Measurements from ENCODE around the gene TRIM33. TPM values are rescaled to one million over a fixed set of nuclear protein-coding genes. Genes with fewer than 3 reads are reported as not detected.

The TRIM33 gene
- total RNA-seq, 1 donor from 2014 or later, result 36.4 TPM

DNA sequence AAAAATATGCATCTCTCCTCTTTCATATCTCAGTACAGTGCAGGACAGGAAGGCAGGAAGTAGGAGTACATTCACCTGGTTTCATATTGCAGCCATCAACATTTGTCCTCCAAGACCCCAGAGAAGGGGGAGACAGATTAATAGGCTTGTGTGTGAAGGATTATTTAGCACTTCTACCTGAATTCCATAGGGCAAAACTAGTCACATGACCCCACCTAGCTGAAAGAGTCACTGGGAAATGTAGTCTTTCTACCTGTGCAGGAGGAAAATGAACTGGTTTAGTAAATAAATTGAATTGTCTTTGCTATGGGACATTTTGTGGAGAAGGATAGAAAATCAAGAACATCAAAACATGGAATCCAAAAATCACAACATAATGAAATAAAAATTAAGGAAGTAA, 13.9 kb upstream of the TRIM33 start:
- no peak for ATAC-seq
- no peak for DNase-seq

DNA sequence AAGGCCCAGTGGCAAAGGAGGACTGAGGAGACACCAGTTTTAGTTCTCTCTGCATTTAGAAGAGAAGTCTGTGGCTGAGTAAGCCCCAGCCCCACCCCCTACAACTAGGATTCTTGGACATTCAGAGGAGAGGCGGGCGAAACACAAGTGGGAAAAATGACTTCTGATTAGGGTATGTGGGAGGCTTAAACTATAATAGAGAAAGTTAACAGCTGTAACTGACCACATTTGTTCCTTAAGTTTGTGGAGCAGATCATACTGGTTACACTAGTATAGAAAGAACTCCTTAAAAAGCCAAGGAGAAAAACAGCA, 11.2 kb upstream of the TRIM33 start:
- Histone ChIP-seq H3K4me1 (no peaks in the 10 kb centered on the region), H3K36me3 (no peaks in the 10 kb centered on the region), H3K27me3 (ENCODE audit: low read depth) (no peaks in the 10 kb centered on the region), H3K4me3 (no peak overlapping the region), H3K27ac (no peak overlapping the region), H3K9me3 (no peaks in the 10 kb centered on the region)
- TF ChIP-seq, protein P1, sequence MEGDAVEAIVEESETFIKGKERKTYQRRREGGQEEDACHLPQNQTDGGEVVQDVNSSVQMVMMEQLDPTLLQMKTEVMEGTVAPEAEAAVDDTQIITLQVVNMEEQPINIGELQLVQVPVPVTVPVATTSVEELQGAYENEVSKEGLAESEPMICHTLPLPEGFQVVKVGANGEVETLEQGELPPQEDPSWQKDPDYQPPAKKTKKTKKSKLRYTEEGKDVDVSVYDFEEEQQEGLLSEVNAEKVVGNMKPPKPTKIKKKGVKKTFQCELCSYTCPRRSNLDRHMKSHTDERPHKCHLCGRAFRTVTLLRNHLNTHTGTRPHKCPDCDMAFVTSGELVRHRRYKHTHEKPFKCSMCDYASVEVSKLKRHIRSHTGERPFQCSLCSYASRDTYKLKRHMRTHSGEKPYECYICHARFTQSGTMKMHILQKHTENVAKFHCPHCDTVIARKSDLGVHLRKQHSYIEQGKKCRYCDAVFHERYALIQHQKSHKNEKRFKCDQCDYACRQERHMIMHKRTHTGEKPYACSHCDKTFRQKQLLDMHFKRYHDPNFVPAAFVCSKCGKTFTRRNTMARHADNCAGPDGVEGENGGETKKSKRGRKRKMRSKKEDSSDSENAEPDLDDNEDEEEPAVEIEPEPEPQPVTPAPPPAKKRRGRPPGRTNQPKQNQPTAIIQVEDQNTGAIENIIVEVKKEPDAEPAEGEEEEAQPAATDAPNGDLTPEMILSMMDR (IDR thresholded peaks at IDR 0.05), result no peak
- ATAC-seq (no peak), DNase-seq (no peak)
- intact Hi-C loops (cut with DNase I), result no loop called here

More for the DNA sequence above, 13.9 kb upstream of the TRIM33 start:
- Histone ChIP-seq H3K9me3 (no peaks in the 10 kb centered on the region), H3K27me3 (ENCODE audit: low read depth) (no peaks in the 10 kb centered on the region), H3K4me3 (no peak overlapping the region), H3K4me1 (no peaks in the 10 kb centered on the region), H3K27ac (no peak overlapping the region), H3K36me3 (no peaks in the 10 kb centered on the region)
- TF ChIP-seq, protein P1 (IDR thresholded peaks at IDR 0.05), result no peak
- intact Hi-C loops (cut with DNase I), result no loop called here

DNA sequence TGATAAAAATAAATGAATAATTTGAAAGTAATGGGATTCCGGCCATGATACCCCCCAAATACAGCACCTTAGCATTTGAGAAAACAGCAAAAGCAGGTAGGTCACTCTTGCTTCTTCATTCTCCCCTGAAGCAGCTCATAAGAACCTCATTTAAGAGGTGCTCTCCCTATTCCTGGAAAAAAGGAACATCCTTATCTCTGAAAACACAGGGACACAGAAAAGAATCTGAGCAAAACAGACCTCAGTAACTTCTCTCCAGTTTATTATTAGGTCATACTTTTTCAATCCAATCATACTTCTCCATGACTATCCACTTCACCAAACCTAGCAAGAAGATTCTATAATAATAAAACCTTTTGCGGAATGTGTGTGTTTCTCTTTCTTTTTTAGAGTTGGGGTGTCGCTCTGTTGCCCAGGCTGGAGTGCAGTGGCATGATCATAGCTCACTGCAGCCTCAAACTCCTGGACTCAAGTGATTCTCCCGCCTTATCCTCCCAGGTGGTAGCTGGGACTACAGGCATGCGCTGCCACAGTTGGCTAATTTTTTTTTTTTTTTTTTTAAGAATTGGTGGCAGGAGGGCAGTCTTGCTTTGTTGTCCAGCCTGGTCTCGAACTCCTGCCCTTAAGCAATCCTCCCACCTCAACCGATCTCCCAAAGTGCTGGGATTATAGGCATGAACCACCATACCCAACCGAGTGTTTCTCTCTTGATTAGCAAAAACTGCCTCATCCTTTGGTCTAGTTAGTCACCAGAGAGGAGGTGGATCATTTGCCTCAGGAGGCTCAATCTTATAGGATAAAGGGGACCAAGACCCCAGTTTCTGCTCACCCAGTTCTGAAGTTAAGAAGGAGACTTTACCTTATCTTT, 10.6 kb upstream of the TRIM33 start:
- no peaks in the 10 kb centered on the region for H3K27me3 ChIP-seq (ENCODE audit: low read depth)
- intact Hi-C loops (cut with DNase I), result no loop called here
- DNase-seq, result no peak
- ATAC-seq, result no peak
- no peaks in the 10 kb centered on the region for H3K36me3 ChIP-seq
- H3K4me1 ChIP-seq, result no peaks in the 10 kb centered on the region
- H3K4me3 ChIP-seq, result no peak overlapping the region
- TF ChIP-seq, protein P1 (IDR thresholded peaks at IDR 0.05), result no peak
- no peak overlapping the region for H3K27ac ChIP-seq
- H3K9me3 ChIP-seq, result no peaks in the 10 kb centered on the region

DNA sequence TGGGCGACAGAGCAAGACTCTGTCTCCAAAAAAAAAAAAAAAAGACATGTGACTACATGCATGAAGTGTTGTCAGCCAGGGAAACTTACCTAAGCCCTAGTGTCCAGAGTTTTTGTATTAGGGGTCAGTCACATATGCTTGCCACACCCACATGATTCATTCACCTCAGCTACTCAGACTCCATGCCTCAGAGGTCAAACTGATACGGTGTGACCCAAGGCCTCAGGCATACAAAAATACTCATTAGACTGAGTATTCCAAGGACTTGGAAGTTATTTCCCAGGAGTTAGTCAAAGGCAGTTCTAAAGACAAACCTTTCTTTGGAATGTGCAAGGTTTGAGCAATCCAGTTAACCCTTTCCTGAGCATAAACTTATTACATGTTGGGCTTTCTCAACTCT, 6.3 kb upstream of the TRIM33 start:
- no peak for ATAC-seq
- H3K9me3 ChIP-seq, result no peaks in the 10 kb centered on the region
- no peak for DNase-seq
- intact Hi-C loops (cut with DNase I), result no loop called here
- no peaks in the 10 kb centered on the region for H3K27me3 ChIP-seq (ENCODE audit: low read depth)
- no peaks in the 10 kb centered on the region for H3K36me3 ChIP-seq
- TF ChIP-seq, protein P1 (IDR thresholded peaks at IDR 0.05), result no peak
- no peak overlapping the region for H3K27ac ChIP-seq
- H3K4me3 ChIP-seq, result no peak overlapping the region
- peaks cover 4% of the 10 kb centered on the region for H3K4me1 ChIP-seq

DNA sequence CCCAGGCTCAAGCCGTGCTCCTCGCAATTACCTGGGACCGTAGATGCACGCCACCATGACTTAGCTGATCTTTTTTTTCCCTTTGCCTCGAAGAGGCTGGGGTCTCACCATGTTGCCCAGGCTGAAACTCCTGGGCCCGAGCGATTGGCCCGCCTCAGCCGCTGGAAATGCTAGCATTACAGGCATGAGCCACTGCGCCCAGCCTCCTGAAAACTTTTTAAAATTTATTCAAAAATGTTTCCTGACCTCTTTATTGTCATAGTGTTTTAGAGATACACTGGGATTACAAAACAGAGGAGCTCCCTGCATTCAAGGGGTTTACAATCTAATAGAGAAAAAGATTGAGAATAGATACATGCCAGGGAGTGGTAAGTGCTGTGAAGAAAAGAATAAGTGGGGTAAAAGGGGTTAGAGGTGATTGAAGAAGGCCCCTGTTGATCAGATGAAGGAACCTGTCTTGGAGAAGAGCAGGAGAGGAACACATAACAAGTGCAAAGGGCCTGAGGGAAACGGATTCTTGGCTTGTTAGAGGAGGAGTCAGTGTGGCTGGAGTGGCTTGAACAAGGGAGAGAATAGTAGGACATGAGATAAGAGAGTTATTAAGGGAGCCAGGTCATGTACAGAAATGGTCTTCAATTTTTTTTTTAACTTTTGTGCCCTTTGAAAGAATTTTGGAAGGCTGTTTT, 1.7 kb upstream of the TRIM33 start:
- ATAC-seq (no peak), DNase-seq (no peak)
- H3K9me3 ChIP-seq, result no peaks in the 10 kb centered on the region
- H3K27ac ChIP-seq, result no peak overlapping the region
- H3K36me3 ChIP-seq, result no peaks in the 10 kb centered on the region
- no peaks in the 10 kb centered on the region for H3K27me3 ChIP-seq (ENCODE audit: low read depth)
- TF ChIP-seq, protein P1 (IDR thresholded peaks at IDR 0.05), result no peak
- peaks cover 32% of the 10 kb centered on the region for H3K4me1 ChIP-seq
- peak overlapping the region; percentile 99 for H3K4me3 ChIP-seq
- intact Hi-C loops (cut with DNase I), result no loop called here

Measured in lower lobe of right lung (tissue), 2 donors.